ENCODE results near the gene RPL21.
"Not testable (repeated sequence)": the region's sequence is repeated elsewhere in the genome, so short reads cannot be mapped to it uniquely, and the experiment has no call there.

GRCh38 chr13:27217791-27218190, 33.6 kb upstream of the RPL21 start:
- TF ChIP-seq, protein P1, sequence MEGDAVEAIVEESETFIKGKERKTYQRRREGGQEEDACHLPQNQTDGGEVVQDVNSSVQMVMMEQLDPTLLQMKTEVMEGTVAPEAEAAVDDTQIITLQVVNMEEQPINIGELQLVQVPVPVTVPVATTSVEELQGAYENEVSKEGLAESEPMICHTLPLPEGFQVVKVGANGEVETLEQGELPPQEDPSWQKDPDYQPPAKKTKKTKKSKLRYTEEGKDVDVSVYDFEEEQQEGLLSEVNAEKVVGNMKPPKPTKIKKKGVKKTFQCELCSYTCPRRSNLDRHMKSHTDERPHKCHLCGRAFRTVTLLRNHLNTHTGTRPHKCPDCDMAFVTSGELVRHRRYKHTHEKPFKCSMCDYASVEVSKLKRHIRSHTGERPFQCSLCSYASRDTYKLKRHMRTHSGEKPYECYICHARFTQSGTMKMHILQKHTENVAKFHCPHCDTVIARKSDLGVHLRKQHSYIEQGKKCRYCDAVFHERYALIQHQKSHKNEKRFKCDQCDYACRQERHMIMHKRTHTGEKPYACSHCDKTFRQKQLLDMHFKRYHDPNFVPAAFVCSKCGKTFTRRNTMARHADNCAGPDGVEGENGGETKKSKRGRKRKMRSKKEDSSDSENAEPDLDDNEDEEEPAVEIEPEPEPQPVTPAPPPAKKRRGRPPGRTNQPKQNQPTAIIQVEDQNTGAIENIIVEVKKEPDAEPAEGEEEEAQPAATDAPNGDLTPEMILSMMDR (IDR thresholded peaks at IDR 0.05), result not testable (repeated sequence)
- TF ChIP-seq ZFX (IDR thresholded peaks at IDR 0.05; ENCODE audit: borderline replicate concordance), result not testable (repeated sequence)
